Measurements from ENCODE around the gene SCLT1. TPM values are rescaled to one million over a fixed set of nuclear protein-coding genes. Genes with fewer than 3 reads are reported as not detected.

The SCLT1 gene
- total and polyA plus RNA-seq, 2 of the 8 experiments (the other 6 are each of a cell fraction or from before 2014, with no cell fraction given): 4.8 to 13.1 TPM

- no peak overlapping the region for H2BK15ac ChIP-seq (ENCODE audit: low read length)
- no peaks in the 10 kb centered on the region for H3K9me3 ChIP-seq (ENCODE audit: insufficient read depth in 2 of 2, low read depth in 1 of 2, low read length in 1 of 2)
- no peak overlapping the region for H2BK12ac ChIP-seq (ENCODE audit: low read depth, low read length)
- DNase-seq (ENCODE audit: low read depth in 1 of 2, low spot score in 2 of 2) (no peak), FAIRE-seq (no peak)
- no peaks in the 10 kb centered on the region for H3K23me2 ChIP-seq (ENCODE audit: low read depth, low read length)
- no peak overlapping the region for H3K4me3 ChIP-seq (ENCODE audit: extremely low read depth in 1 of 4, insufficient read depth in 2 of 4, low read depth in 3 of 4, low read length in 4 of 4)
- no peak overlapping the region for H2BK120ac ChIP-seq (replicated peaks; ENCODE audit: low read depth, low read length)
- POLR2A ChIA-PET (ENCODE audit: partially characterized antibody): interaction anchor here (0.6 kb wide), 1 partner anchor 33 kb away, joined by 4 read pairs; no protein-coding TSS in a partner anchor
- H3K27ac ChIP-seq (ENCODE audit: low read depth, low read length): no peak overlapping the region
- no peak overlapping the region for H3K4me2 ChIP-seq (ENCODE audit: insufficient read depth in 1 of 2, low read depth in 2 of 2, low read length in 2 of 2)
- 89% methylated on average over 2 of the region's 2 CpGs; no CpG with 5 or more reads in 1 of the 2 experiments for WGBS, 2 experiments (ENCODE audit: extremely low coverage in 1 of 2, insufficient coverage in 1 of 2, insufficient read length in 1 of 2, insufficient replicate concordance in 2 of 2, low coverage in 1 of 2, low lambda C conversion rate in 2 of 2, missing lambda C conversion rate in 1 of 2)
- CTCF ChIA-PET (ENCODE audit: partially characterized antibody): no interaction called here
- H3K14ac ChIP-seq (ENCODE audit: insufficient read length): no peak overlapping the region
- H3K36me3 ChIP-seq (ENCODE audit: control insufficient read depth in 2 of 4, insufficient read depth in 4 of 4, low read length in 3 of 4): peaks cover 0 to 3% (median 0%) of the 10 kb centered on the region in 4 experiments; a peak in 1 of 8 replicates
- H2AFZ ChIP-seq (ENCODE audit: low read length): no peak overlapping the region
- no peaks in the 10 kb centered on the region for H3K79me1 ChIP-seq (ENCODE audit: low read depth, low read length)
- no peak for TF ChIP-seq NRF1 (IDR thresholded peaks at IDR 0.05; ENCODE audit: low read depth, low read length)
- peak; percentile 31; the same call in 1 of the 2 replicates for TF ChIP-seq CEBPB (IDR thresholded peaks at IDR 0.05; ENCODE audit: low read depth, low read length)
- no peak overlapping the region for H3K18ac ChIP-seq (ENCODE audit: extremely low read depth, low read length)
- H3K56ac ChIP-seq (replicated peaks; ENCODE audit: insufficient read length, low read depth, low read length): no peak overlapping the region
- no peak overlapping the region for H4K8ac ChIP-seq (ENCODE audit: extremely low read depth, insufficient read depth, low read length)
- no peak overlapping the region for H4K91ac ChIP-seq (replicated peaks; ENCODE audit: insufficient read length, low read length)
- H3K23ac ChIP-seq (ENCODE audit: insufficient read length): no peak overlapping the region
- no peak overlapping the region for H4K5ac ChIP-seq (ENCODE audit: insufficient read length, low read depth, low read length)
- H4K20me1 ChIP-seq (replicated peaks in 1 of 2; ENCODE audit: control insufficient read depth in 1 of 2, insufficient read depth in 2 of 2, low read length in 2 of 2): no peaks in the 10 kb centered on the region
- no peaks in the 10 kb centered on the region for H3K27me3 ChIP-seq (replicated peaks in 1 of 4; ENCODE audit: control insufficient read depth in 3 of 4, extremely low read depth in 1 of 4, insufficient read depth in 3 of 4, low read length in 3 of 4)
- no peak overlapping the region for H2BK20ac ChIP-seq (ENCODE audit: low read length)
- H3K79me2 ChIP-seq (ENCODE audit: control insufficient read depth in 1 of 2, insufficient read depth in 2 of 2, low read length in 2 of 2): no peaks in the 10 kb centered on the region
- H3K9ac ChIP-seq (replicated peaks in 1 of 4; ENCODE audit: extremely low read depth in 1 of 4, low read depth in 3 of 4, low read length in 3 of 4): no peak overlapping the region
- H3K4ac ChIP-seq (replicated peaks; ENCODE audit: insufficient read length, low read depth, low read length): no peak overlapping the region
- no peaks in the 10 kb centered on the region for H3K4me1 ChIP-seq (replicated peaks in 1 of 4; ENCODE audit: control insufficient read depth in 3 of 4, insufficient read depth in 4 of 4, low read length in 3 of 4)
- no peak overlapping the region for H2AK5ac ChIP-seq (ENCODE audit: low read depth, low read length)
- no peak overlapping the region for H2BK5ac ChIP-seq (ENCODE audit: low read depth, low read length)
Observed at GRCh38 chr4:128940971-128941370, 152.4 kb downstream of the SCLT1 start.

All from H1 (cell line).